IMR-90 (cell line): Measurements from ENCODE around the gene CMIP. TPM values are rescaled to one million over a fixed set of nuclear protein-coding genes. Genes with fewer than 3 reads are reported as not detected.

Source experiments
- ATAC-seq: fragments of 200-7000 bp; cut with Tn5 transposase; 2 replicates; pipeline ENCODE4 v1.9.1; 2020; ENCODE audit warnings: low read depth, mild to moderate bottlenecking, moderate library complexity
- BruUV-seq: library from RNA; stranded (reverse); fragments of 400-500 nt; replicated peaks from 2 replicates; lab custom pipeline; 2021; lab: Mats Ljungman, UMichigan
- CTCF ChIA-PET: fragments of 300-600 bp; formaldehyde crosslinking; extraction: SDS; loops from one replicate; lab custom pipeline; 2021; ENCODE audit warnings: antibody characterized with exemption; lab: Yijun Ruan, JAX
- POLR2A ChIA-PET: fragments of 300-600 bp; sonication (Branson Sonifier 250); formaldehyde crosslinking; loops from one replicate; lab custom pipeline; 2022; ENCODE audit warnings: antibody characterized with exemption; ENCODE audit not compliant: unreplicated experiment; lab: Charles Lee
- DNase-seq: peaks from one replicate; pipeline ENCODE4 v3.0.0; 2013
- H2AFZ ChIP-seq: replicated peaks from 2 replicates; pipeline ENCODE3; 2013; ENCODE audit warnings: low read length, mild to moderate bottlenecking; ENCODE audit not compliant: poor library complexity
- H2AK5ac ChIP-seq: 2 replicates; pipeline ENCODE4 v1.6.1; 2013; ENCODE audit warnings: low read depth, low read length, inconsistent platforms
- H2AK9ac ChIP-seq: replicated peaks from 2 replicates; pipeline ENCODE3; 2013; ENCODE audit warnings: mild to moderate bottlenecking, low read depth, low read length, moderate library complexity; ENCODE audit not compliant: poor library complexity
- H2BK120ac ChIP-seq: 2 replicates; pipeline ENCODE4 v1.6.1; 2013; ENCODE audit warnings: low read depth, low read length, inconsistent platforms
- H2BK15ac ChIP-seq: 3 replicates; pipeline ENCODE4 v1.6.1; 2013; ENCODE audit warnings: low read depth, low read length, inconsistent platforms
- H2BK20ac ChIP-seq: 2 replicates; pipeline ENCODE4 v1.6.1; 2013; ENCODE audit warnings: low read depth, mild to moderate bottlenecking, inconsistent platforms, low read length, moderate library complexity
- H2BK5ac ChIP-seq: 2 replicates; pipeline ENCODE4 v1.6.1; 2013; ENCODE audit warnings: mild to moderate bottlenecking, low read depth, low read length, inconsistent platforms; ENCODE audit not compliant: poor library complexity, severe bottlenecking
- H3K14ac ChIP-seq: replicated peaks from 2 replicates; pipeline ENCODE4 v1.6.1; 2013; ENCODE audit warnings: low read depth, low read length, inconsistent platforms
- H3K18ac ChIP-seq: 2 replicates; pipeline ENCODE4 v1.6.1; 2013; ENCODE audit warnings: low read depth, low read length, control low read depth
- H3K23ac ChIP-seq: 2 replicates; pipeline ENCODE4 v1.6.1; 2013; ENCODE audit warnings: low read depth, low read length, inconsistent platforms
- H3K27ac ChIP-seq: 2 replicates; pipeline ENCODE4 v1.5.1; 2013; ENCODE audit warnings: mild to moderate bottlenecking, control low read depth, low read length; ENCODE audit not compliant: insufficient read depth
- H3K27me3 ChIP-seq: 2 replicates; pipeline ENCODE4 v1.6.1; 2013; ENCODE audit warnings: low read length; ENCODE audit not compliant: control insufficient read depth, insufficient read depth
- H3K36me3 ChIP-seq: 2 replicates; pipeline ENCODE4 v1.6.1; 2013; ENCODE audit warnings: low read length, mixed read lengths; ENCODE audit not compliant: control insufficient read depth, insufficient read depth
- H3K4ac ChIP-seq: 2 replicates; pipeline ENCODE4 v1.6.1; 2013; ENCODE audit warnings: low read depth, low read length, inconsistent platforms
- H3K4me1 ChIP-seq: 2 replicates; pipeline ENCODE4 v1.6.1; 2013; ENCODE audit warnings: low read length, mixed read lengths; ENCODE audit not compliant: control insufficient read depth, insufficient read depth
- H3K4me2 ChIP-seq: 2 replicates; pipeline ENCODE4 v1.6.1; 2013; ENCODE audit warnings: low read depth, mild to moderate bottlenecking, control low read depth, low read length, moderate library complexity
- H3K4me3 ChIP-seq: 2 replicates; pipeline ENCODE4 v1.5.1; 2013; ENCODE audit warnings: low read depth, mild to moderate bottlenecking, control low read depth, low read length, moderate library complexity; ENCODE audit not compliant: insufficient read depth
- H3K56ac ChIP-seq: 2 replicates; pipeline ENCODE4 v1.6.1; 2013; ENCODE audit warnings: low read length, inconsistent platforms; ENCODE audit not compliant: insufficient read depth; ENCODE audit errors: extremely low read depth
- H3K79me1 ChIP-seq, 2 experiments: 2 replicates each; pipeline ENCODE4 v1.6.1; 2013; ENCODE audit warnings: low read length in 2 of 2, inconsistent platforms in 1 of 2, low read depth in 1 of 2
- H3K9ac ChIP-seq: 2 replicates; pipeline ENCODE4 v1.6.1; 2013; ENCODE audit warnings: low read depth, low read length, control low read depth
- H3K9me1 ChIP-seq: 2 replicates; pipeline ENCODE4 v1.6.1; 2013; ENCODE audit warnings: low read length, inconsistent platforms; ENCODE audit not compliant: insufficient read depth
- H3K9me3 ChIP-seq: 2 replicates; pipeline ENCODE4 v1.6.1; 2013; ENCODE audit warnings: low read length; ENCODE audit not compliant: control insufficient read depth, insufficient read depth
- H4K20me1 ChIP-seq: 2 replicates; pipeline ENCODE4 v1.6.1; 2013; ENCODE audit warnings: low read length, inconsistent platforms; ENCODE audit not compliant: insufficient read depth
- H4K5ac ChIP-seq: 2 replicates; pipeline ENCODE4 v1.6.1; 2013; ENCODE audit warnings: mild to moderate bottlenecking, low read depth, low read length, control low read depth
- H4K8ac ChIP-seq, 2 experiments: 2 replicates each; pipeline ENCODE4 v1.6.1; 2013; ENCODE audit warnings: low read depth in 2 of 2, low read length in 2 of 2, control low read depth in 1 of 2, inconsistent platforms in 1 of 2
- H4K91ac ChIP-seq: 2 replicates; pipeline ENCODE4 v1.6.1; 2013; ENCODE audit warnings: low read depth, low read length, inconsistent platforms; ENCODE audit not compliant: insufficient read depth
- BHLHE40 ChIP-seq: fragments of 150-350 bp; IDR thresholded peaks from 2 replicates; pipeline ENCODE4 v1.6.1; 2016; ENCODE audit warnings: mild to moderate bottlenecking, low read depth, low read length
- FOS ChIP-seq: fragments of 150-350 bp; IDR thresholded peaks from 2 replicates; pipeline ENCODE4 v1.6.1; 2016; ENCODE audit warnings: low read depth, low read length
- WGBS, 2 experiments: methylation state at CpG; one replicate each; pipeline versions ENCODE4 v1.1.5 to v1.1.7; 2013; ENCODE audit warnings: missing lambda C conversion rate in 2 of 2; ENCODE audit not compliant: insufficient read length in 1 of 2; ENCODE audit errors: extremely low coverage in 2 of 2; 5-methylcytosine and 5-hydroxymethylcytosine counted together
- dilution Hi-C: fragments of 300-500 bp; cut with HindIII; formaldehyde crosslinking; loops from one replicate; pipeline ENCODE4 v1.14.3; 2018; ENCODE audit warnings: low sequenced_read_pairs; ENCODE audit not compliant: unreplicated experiment
- in situ Hi-C: fragments of 300-500 bp; cut with MboI; formaldehyde crosslinking; loops from 3 replicates; pipeline ENCODE4 v1.14.3; 2019; ENCODE audit warnings: low sequenced_read_pairs, inconsistent platforms, mixed read lengths
- intact Hi-C: fragments of 100-400 bp; cut with micrococcal nuclease; formaldehyde crosslinking; loops from 2 replicates; pipeline ENCODE4 v1.10.0; 2022
- polyA plus RNA-seq, 3 experiments: library from polyadenylated mRNA; depleted of rRNA; stranded (reverse); fragments of >200 nt; gene quantifications; 2 replicates each; pipeline ENCODE4 v1.2.3, GENCODE V29; 2012; ENCODE audit warnings: low replicate concordance in 1 of 3
- total RNA-seq: library from RNA; depleted of rRNA; stranded (reverse); fragments of >200 nt; gene quantifications from 2 replicates; pipeline ENCODE4 v1.2.3, GENCODE V29; 2012
- TF ChIP-seq, protein P1 (sequence below): fragments of 150-350 bp; IDR thresholded peaks from 2 replicates; pipeline ENCODE4 v1.6.1; 2016; ENCODE audit warnings: low read depth, mild to moderate bottlenecking, low read length, moderate library complexity, borderline replicate concordance
- TF ChIP-seq, protein P2 (sequence below): fragments of 150-350 bp; IDR thresholded peaks from 2 replicates; pipeline ENCODE4 v1.6.1; 2017; ENCODE audit warnings: mild to moderate bottlenecking, antibody characterized with exemption, low read length, low read depth

The CMIP gene
- total and polyA plus RNA-seq, 2 of the 4 experiments (the other 2 are of a cell fraction): 3.2 to 11.6 TPM

DNA sequence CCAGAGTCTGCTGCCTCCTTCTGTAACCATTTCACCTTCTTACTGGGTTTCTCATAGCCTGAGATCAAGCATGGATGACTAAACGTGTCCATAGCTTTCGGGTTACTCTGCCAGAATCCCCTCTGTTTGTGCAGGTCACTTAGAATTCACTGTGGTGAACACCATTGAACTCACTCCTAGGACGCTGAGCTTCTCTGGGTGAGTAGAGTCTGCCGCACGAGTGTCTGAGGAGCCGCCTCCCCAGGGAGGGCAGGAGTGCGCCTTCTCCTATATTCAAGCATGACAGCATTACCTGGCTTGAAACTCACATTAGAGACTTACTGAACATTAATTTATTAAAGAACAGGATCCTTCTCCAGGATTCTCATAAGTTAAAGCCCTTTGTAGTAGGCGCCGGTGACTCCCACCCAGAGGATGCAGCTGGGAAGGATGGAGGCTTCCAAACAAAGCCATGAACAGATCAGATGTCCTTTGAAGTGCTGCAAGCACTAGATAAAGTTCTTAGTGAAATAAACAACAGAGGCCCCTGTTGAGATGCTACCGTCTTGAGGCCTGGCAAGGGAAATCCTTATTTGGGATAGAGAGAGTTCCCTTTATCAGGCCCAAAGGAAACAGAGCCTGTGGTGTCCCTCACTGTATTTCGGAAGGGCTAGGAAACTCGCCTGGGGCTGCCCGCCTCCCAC is 189.9 kb downstream of the CMIP start (continued):
- TF ChIP-seq, protein P1, sequence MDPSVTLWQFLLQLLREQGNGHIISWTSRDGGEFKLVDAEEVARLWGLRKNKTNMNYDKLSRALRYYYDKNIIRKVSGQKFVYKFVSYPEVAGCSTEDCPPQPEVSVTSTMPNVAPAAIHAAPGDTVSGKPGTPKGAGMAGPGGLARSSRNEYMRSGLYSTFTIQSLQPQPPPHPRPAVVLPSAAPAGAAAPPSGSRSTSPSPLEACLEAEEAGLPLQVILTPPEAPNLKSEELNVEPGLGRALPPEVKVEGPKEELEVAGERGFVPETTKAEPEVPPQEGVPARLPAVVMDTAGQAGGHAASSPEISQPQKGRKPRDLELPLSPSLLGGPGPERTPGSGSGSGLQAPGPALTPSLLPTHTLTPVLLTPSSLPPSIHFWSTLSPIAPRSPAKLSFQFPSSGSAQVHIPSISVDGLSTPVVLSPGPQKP: no peak

DNA sequence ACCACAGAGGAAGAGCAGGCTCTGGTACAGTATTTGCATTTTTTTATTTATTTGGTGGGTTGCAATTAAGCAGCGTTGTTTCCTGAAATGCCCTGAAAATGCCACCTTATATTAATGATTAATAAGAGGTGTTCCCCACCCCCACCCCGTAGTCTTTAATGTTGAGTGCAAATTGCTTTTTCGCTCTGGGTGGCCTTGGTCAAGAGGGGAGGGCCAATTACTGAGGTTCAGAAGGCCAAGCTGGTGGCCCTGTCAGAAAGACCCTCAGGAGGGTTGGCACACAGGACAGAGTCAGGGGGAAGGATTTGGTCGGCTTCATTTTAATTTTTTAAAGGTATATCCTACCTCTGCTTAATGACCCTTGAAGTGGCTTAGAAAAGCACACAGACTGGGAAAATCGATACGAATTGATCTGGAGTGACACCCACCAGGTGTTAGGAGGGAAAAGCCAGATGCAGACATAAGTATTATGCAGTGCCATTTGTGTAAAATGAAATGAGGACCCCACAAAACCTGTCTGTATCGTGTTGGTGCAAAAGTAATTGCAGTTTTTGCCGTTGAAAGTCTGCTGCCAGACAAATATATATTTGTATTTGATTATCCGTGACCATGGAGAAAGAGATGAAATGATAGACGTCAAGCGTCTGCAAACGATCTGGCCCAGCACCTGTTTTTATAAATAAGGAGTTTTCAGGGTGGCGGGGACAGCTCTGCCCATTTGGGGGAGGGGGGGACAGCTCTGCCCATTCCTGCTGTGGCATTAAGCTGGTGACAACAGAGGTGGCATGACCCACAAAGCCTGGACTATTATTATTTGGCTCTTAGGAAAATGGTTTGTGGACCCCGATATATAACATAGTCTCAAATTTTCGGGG is 190.7 kb downstream of the CMIP start:
- H3K27ac ChIP-seq: no peak overlapping the region
- no peaks in the 10 kb centered on the region for H3K9me3 ChIP-seq
- no TSS peak for BruUV-seq
- H2AK9ac ChIP-seq: no peak overlapping the region
- dilution Hi-C loops: no loop called here
- no peak overlapping the region for H3K4me3 ChIP-seq
- H4K8ac ChIP-seq: no peak overlapping the region
- no peak overlapping the region for H3K14ac ChIP-seq
- no peak overlapping the region for H2BK5ac ChIP-seq
- 81% methylated on average over 8 of the region's 15 CpGs; no CpG with 5 or more reads in 1 of the 2 experiments for WGBS, 2 experiments
- H2BK15ac ChIP-seq: no peak overlapping the region
- H2AFZ ChIP-seq: no peak overlapping the region
- H4K91ac ChIP-seq: no peak overlapping the region
- H3K36me3 ChIP-seq: no peaks in the 10 kb centered on the region
- H4K20me1 ChIP-seq: peaks cover 63% of the 10 kb centered on the region
- H3K27me3 ChIP-seq: no peaks in the 10 kb centered on the region
- no peak overlapping the region for H3K18ac ChIP-seq
- H3K56ac ChIP-seq: no peak overlapping the region
- peaks cover 23% of the 10 kb centered on the region for H3K4me1 ChIP-seq
- intact Hi-C loops: no loop called here
- peaks cover 10% of the 10 kb centered on the region; the same call in 1 of the 2 replicates for H3K9me1 ChIP-seq
- H3K9ac ChIP-seq: no peak overlapping the region
- no peak overlapping the region for H2BK120ac ChIP-seq
- DNase-seq (no peak), ATAC-seq (no peak)
- no peak overlapping the region for H4K5ac ChIP-seq
- ChIA-PET CTCF (no interaction called here), POLR2A (no interaction called here)
- H2AK5ac ChIP-seq: no peak overlapping the region
- in situ Hi-C loops: no loop called here
- H3K79me1 ChIP-seq: peaks cover 7 to 16% of the 10 kb centered on the region in 2 experiments; a peak in 2 of 4 replicates
- H2BK20ac ChIP-seq: no peak overlapping the region
- TF ChIP-seq, protein P2, sequence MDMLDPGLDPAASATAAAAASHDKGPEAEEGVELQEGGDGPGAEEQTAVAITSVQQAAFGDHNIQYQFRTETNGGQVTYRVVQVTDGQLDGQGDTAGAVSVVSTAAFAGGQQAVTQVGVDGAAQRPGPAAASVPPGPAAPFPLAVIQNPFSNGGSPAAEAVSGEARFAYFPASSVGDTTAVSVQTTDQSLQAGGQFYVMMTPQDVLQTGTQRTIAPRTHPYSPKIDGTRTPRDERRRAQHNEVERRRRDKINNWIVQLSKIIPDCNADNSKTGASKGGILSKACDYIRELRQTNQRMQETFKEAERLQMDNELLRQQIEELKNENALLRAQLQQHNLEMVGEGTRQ: no peak
- TF ChIP-seq FOS (no peak), BHLHE40 (no peak)
- no peak overlapping the region for H3K4ac ChIP-seq
- no peak overlapping the region for H3K23ac ChIP-seq
- no peak overlapping the region for H3K4me2 ChIP-seq
